ENCODE measurements around the gene RTF2. TPM values are rescaled to one million over a fixed set of nuclear protein-coding genes. Genes with fewer than 3 reads are reported as not detected.

Gene RTF2
- total and polyA plus RNA-seq, 5 donors, result 73.4 to 80.4 (median 78.7) TPM

- Histone ChIP-seq H3K27ac (ENCODE audit: low read length) (no peak overlapping the region), H3K9me3 (ENCODE audit: control insufficient read depth, low read length) (no peaks in the 10 kb centered on the region), H3K27me3 (ENCODE audit: control insufficient read depth, insufficient read depth) (no peaks in the 10 kb centered on the region), H3K4me3 (ENCODE audit: low read length) (no peak overlapping the region), H3K4me1 (ENCODE audit: control insufficient read depth, insufficient read depth, low read length) (no peaks in the 10 kb centered on the region)
- no peak for DNase-seq
- ATAC-seq, result no peak
- intact Hi-C loops (cut with DNase I), result no loop called here
- 72% methylated on average over 11 of the region's 11 CpGs for WGBS
Observed at GRCh38 chr20:56487216-56487615, 18.8 kb downstream of the RTF2 start.

GRCh38 chr20:56488566-56488965 lies 20.1 kb downstream of the RTF2 start:
- ATAC-seq (no peak), DNase-seq (no peak)
- 96% methylated on average over 5 of the region's 5 CpGs for WGBS
- H3K4me3 ChIP-seq (ENCODE audit: low read length), result no peak overlapping the region
- no peaks in the 10 kb centered on the region for H3K9me3 ChIP-seq (ENCODE audit: control insufficient read depth, low read length)
- intact Hi-C loops (cut with DNase I), result no loop called here
- no peaks in the 10 kb centered on the region for H3K4me1 ChIP-seq (ENCODE audit: control insufficient read depth, insufficient read depth, low read length)
- no peak overlapping the region for H3K27ac ChIP-seq (ENCODE audit: low read length)
- H3K27me3 ChIP-seq (ENCODE audit: control insufficient read depth, insufficient read depth), result no peaks in the 10 kb centered on the region

GRCh38 chr20:56501116-56501515 lies 32.7 kb downstream of the RTF2 start:
- Histone ChIP-seq H3K4me1 (ENCODE audit: control insufficient read depth, insufficient read depth, low read length) (no peaks in the 10 kb centered on the region), H3K27ac (ENCODE audit: low read length) (no peak overlapping the region), H3K4me3 (ENCODE audit: low read length) (no peak overlapping the region), H3K9me3 (ENCODE audit: control insufficient read depth, low read length) (no peaks in the 10 kb centered on the region), H3K27me3 (ENCODE audit: control insufficient read depth, insufficient read depth) (no peaks in the 10 kb centered on the region)
- ATAC-seq (no peak), DNase-seq (no peak)
- intact Hi-C loops (cut with DNase I), result no loop called here
- WGBS, result 96% methylated on average over 1 of the region's 1 CpG

GRCh38 chr20:56503916-56504315 lies 35.5 kb downstream of the RTF2 start:
- 89% methylated on average over 8 of the region's 8 CpGs for WGBS
- Histone ChIP-seq H3K4me3 (ENCODE audit: low read length) (no peak overlapping the region), H3K27ac (ENCODE audit: low read length) (no peak overlapping the region), H3K27me3 (ENCODE audit: control insufficient read depth, insufficient read depth) (no peaks in the 10 kb centered on the region), H3K9me3 (ENCODE audit: control insufficient read depth, low read length) (no peaks in the 10 kb centered on the region), H3K4me1 (ENCODE audit: control insufficient read depth, insufficient read depth, low read length) (no peaks in the 10 kb centered on the region)
- ATAC-seq, result no peak
- DNase-seq, result no peak
- intact Hi-C loops (cut with DNase I), result no loop called here

GRCh38 chr20:56504373-56505005 lies 36.1 kb downstream of the RTF2 start:
- no peaks in the 10 kb centered on the region for H3K4me1 ChIP-seq (ENCODE audit: control insufficient read depth, insufficient read depth, low read length)
- no peak overlapping the region for H3K27ac ChIP-seq (ENCODE audit: low read length)
- WGBS, result 83% methylated on average over 9 of the region's 9 CpGs
- no peaks in the 10 kb centered on the region for H3K9me3 ChIP-seq (ENCODE audit: control insufficient read depth, low read length)
- intact Hi-C loops (cut with DNase I), result no loop called here
- no peak for ATAC-seq
- no peak overlapping the region for H3K4me3 ChIP-seq (ENCODE audit: low read length)
- DNase-seq, result no peak
- no peaks in the 10 kb centered on the region for H3K27me3 ChIP-seq (ENCODE audit: control insufficient read depth, insufficient read depth)

- DNase-seq (no peak), ATAC-seq (peak; percentile 33 to 55)
- Histone ChIP-seq H3K27me3 (ENCODE audit: control insufficient read depth, insufficient read depth) (no peaks in the 10 kb centered on the region), H3K9me3 (ENCODE audit: control insufficient read depth, low read length) (no peaks in the 10 kb centered on the region), H3K27ac (ENCODE audit: low read length) (no peak overlapping the region), H3K4me1 (ENCODE audit: control insufficient read depth, insufficient read depth, low read length) (no peaks in the 10 kb centered on the region), H3K4me3 (ENCODE audit: low read length) (no peak overlapping the region)
- 49% methylated on average over 3 of the region's 3 CpGs for WGBS
- intact Hi-C loops (cut with DNase I), result no loop called here
Observed at GRCh38 chr20:56506103-56506502, 37.7 kb downstream of the RTF2 start.

- H3K27ac ChIP-seq (ENCODE audit: low read length), result no peak overlapping the region
- H3K27me3 ChIP-seq (ENCODE audit: control insufficient read depth, insufficient read depth), result no peaks in the 10 kb centered on the region
- intact Hi-C loops (cut with DNase I), result no loop called here
- 95% methylated on average over 10 of the region's 10 CpGs for WGBS
- H3K4me3 ChIP-seq (ENCODE audit: low read length), result no peak overlapping the region
- no peaks in the 10 kb centered on the region for H3K9me3 ChIP-seq (ENCODE audit: control insufficient read depth, low read length)
- ATAC-seq, result no peak
- DNase-seq, result no peak
- peaks cover 2% of the 10 kb centered on the region for H3K4me1 ChIP-seq (ENCODE audit: control insufficient read depth, insufficient read depth, low read length)
Observed at GRCh38 chr20:56511926-56512325, 43.5 kb downstream of the RTF2 start.

GRCh38 chr20:56513161-56514150 lies 45.0 kb downstream of the RTF2 start:
- H3K4me3 ChIP-seq (ENCODE audit: low read length), result no peak overlapping the region
- H3K27me3 ChIP-seq (ENCODE audit: control insufficient read depth, insufficient read depth), result no peaks in the 10 kb centered on the region
- H3K27ac ChIP-seq (ENCODE audit: low read length), result no peak overlapping the region
- ATAC-seq, result no peak
- H3K4me1 ChIP-seq (ENCODE audit: control insufficient read depth, insufficient read depth, low read length), result peaks cover 2% of the 10 kb centered on the region
- 81% methylated on average over 22 of the region's 22 CpGs for WGBS
- DNase-seq, result no peak
- no peaks in the 10 kb centered on the region for H3K9me3 ChIP-seq (ENCODE audit: control insufficient read depth, low read length)
- intact Hi-C loops (cut with DNase I), result no loop called here

GRCh38 chr20:56516631-56517030 lies 48.2 kb downstream of the RTF2 start:
- H3K27ac ChIP-seq (ENCODE audit: low read length), result no peak overlapping the region
- intact Hi-C loops (cut with DNase I), result no loop called here
- H3K27me3 ChIP-seq (ENCODE audit: control insufficient read depth, insufficient read depth), result no peaks in the 10 kb centered on the region
- WGBS, result 69% methylated on average over 5 of the region's 5 CpGs
- no peaks in the 10 kb centered on the region for H3K9me3 ChIP-seq (ENCODE audit: control insufficient read depth, low read length)
- peaks cover 2% of the 10 kb centered on the region for H3K4me1 ChIP-seq (ENCODE audit: control insufficient read depth, insufficient read depth, low read length)
- no peak overlapping the region for H3K4me3 ChIP-seq (ENCODE audit: low read length)
- DNase-seq, result no peak
- peak in 1 of 2 donors; percentile 40 for ATAC-seq

- H3K27ac ChIP-seq (ENCODE audit: low read length), result no peak overlapping the region
- WGBS, result 92% methylated on average over 7 of the region's 7 CpGs
- ATAC-seq, result no peak
Observed at GRCh38 chr20:56517211-56517610, 48.8 kb downstream of the RTF2 start.

GRCh38 chr20:56517641-56518040 lies 49.2 kb downstream of the RTF2 start:
- no peak for DNase-seq
- Histone ChIP-seq H3K9me3 (ENCODE audit: control insufficient read depth, low read length) (no peaks in the 10 kb centered on the region), H3K4me1 (ENCODE audit: control insufficient read depth, insufficient read depth, low read length) (peaks cover 2% of the 10 kb centered on the region), H3K4me3 (ENCODE audit: low read length) (no peak overlapping the region), H3K27ac (ENCODE audit: low read length) (no peak overlapping the region), H3K27me3 (ENCODE audit: control insufficient read depth, insufficient read depth) (no peaks in the 10 kb centered on the region)
- intact Hi-C loops (cut with DNase I), result no loop called here
- WGBS, result 92% methylated on average over 8 of the region's 8 CpGs
- no peak for ATAC-seq

More at GRCh38 chr20:56517211-56517610, 48.8 kb downstream of the RTF2 start:
- no peaks in the 10 kb centered on the region for H3K27me3 ChIP-seq (ENCODE audit: control insufficient read depth, insufficient read depth)
- no peaks in the 10 kb centered on the region for H3K9me3 ChIP-seq (ENCODE audit: control insufficient read depth, low read length)
- no peak overlapping the region for H3K4me3 ChIP-seq (ENCODE audit: low read length)
- no peak for DNase-seq
- intact Hi-C loops (cut with DNase I), result no loop called here
- H3K4me1 ChIP-seq (ENCODE audit: control insufficient read depth, insufficient read depth, low read length), result peaks cover 2% of the 10 kb centered on the region

Data from right cardiac atrium (tissue), 5 donors.